ENCODE results near the gene PLEKHA7. TPM values are rescaled to one million over a fixed set of nuclear protein-coding genes. Genes with fewer than 3 reads are reported as not detected.

The PLEKHA7 gene
- total and polyA plus RNA-seq, 2 donors from 2014 or later: 24.4 to 65.7 TPM

- no peak for TF ChIP-seq CTCF (IDR thresholded peaks at IDR 0.05; ENCODE audit: borderline replicate concordance, extremely low read depth, insufficient read depth)
- intact Hi-C loops (cut with DNase I): no loop called here
- no peak for FAIRE-seq
- no peak for DNase-seq
- no peaks in the 10 kb centered on the region for H3K9me3 ChIP-seq (ENCODE audit: control insufficient read depth in 2 of 3, insufficient read depth in 1 of 3, low read length in 3 of 3)
- peak overlapping the region in 1 of 2 donors; percentile 36 for H3K27ac ChIP-seq (ENCODE audit: low read depth in 2 of 2, low read length in 2 of 2)
- H3K4me3 ChIP-seq (ENCODE audit: low read length in 3 of 3): no peak overlapping the region
- H3K36me3 ChIP-seq (ENCODE audit: control insufficient read depth in 2 of 3, insufficient read depth in 3 of 3, low read length in 3 of 3): peaks cover 0 to 57% (median 11%) of the 10 kb centered on the region in 3 donors
- H3K9ac ChIP-seq (ENCODE audit: low read length in 3 of 3): no peak overlapping the region
- H3K4me1 ChIP-seq (ENCODE audit: control insufficient read depth in 2 of 3, insufficient read depth in 2 of 3, low read depth in 1 of 3, low read length in 3 of 3): peaks cover 0 to 13% (median 0%) of the 10 kb centered on the region in 3 donors
- H3K27me3 ChIP-seq (ENCODE audit: control insufficient read depth, insufficient read depth, low read length): no peaks in the 10 kb centered on the region
Measured at GRCh38 chr11:16812274-16812673, 201.9 kb downstream of the PLEKHA7 start.

GRCh38 chr11:16811136-16812020 lies 202.8 kb downstream of the PLEKHA7 start:
- no peak for TF ChIP-seq CTCF (IDR thresholded peaks at IDR 0.05; ENCODE audit: borderline replicate concordance, extremely low read depth, insufficient read depth)
- DNase-seq: no peak
- peaks cover 0 to 52% (median 11%) of the 10 kb centered on the region in 3 donors for H3K36me3 ChIP-seq (ENCODE audit: control insufficient read depth in 2 of 3, insufficient read depth in 3 of 3, low read length in 3 of 3)

GRCh38 chr11:16809886-16810668 lies 204.1 kb downstream of the PLEKHA7 start:
- Histone ChIP-seq H3K4me1 (ENCODE audit: control insufficient read depth in 2 of 3, insufficient read depth in 2 of 3, low read depth in 1 of 3, low read length in 3 of 3) (peaks cover 0 to 15% (median 0%) of the 10 kb centered on the region in 3 donors), H3K36me3 (ENCODE audit: control insufficient read depth in 2 of 3, insufficient read depth in 3 of 3, low read length in 3 of 3) (peaks cover 0 to 45% (median 8%) of the 10 kb centered on the region in 3 donors), H3K9me3 (ENCODE audit: control insufficient read depth in 2 of 3, insufficient read depth in 1 of 3, low read length in 3 of 3) (no peaks in the 10 kb centered on the region), H3K9ac (ENCODE audit: low read length in 3 of 3) (no peak overlapping the region), H3K4me3 (ENCODE audit: low read length in 3 of 3) (no peak overlapping the region), H3K27me3 (ENCODE audit: control insufficient read depth, insufficient read depth, low read length) (no peaks in the 10 kb centered on the region), H3K27ac (ENCODE audit: low read depth in 2 of 2, low read length in 2 of 2) (no peak overlapping the region)
- TF ChIP-seq CTCF (IDR thresholded peaks at IDR 0.05; ENCODE audit: borderline replicate concordance, extremely low read depth, insufficient read depth): no peak
- intact Hi-C loops (cut with DNase I): no loop called here
- DNase-seq (no peak), FAIRE-seq (no peak)

More at GRCh38 chr11:16811136-16812020, 202.8 kb downstream of the PLEKHA7 start:
- Histone ChIP-seq H3K4me3 (ENCODE audit: low read length in 3 of 3) (no peak overlapping the region), H3K27ac (ENCODE audit: low read depth in 2 of 2, low read length in 2 of 2) (no peak overlapping the region), H3K27me3 (ENCODE audit: control insufficient read depth, insufficient read depth, low read length) (no peaks in the 10 kb centered on the region), H3K9ac (ENCODE audit: low read length in 3 of 3) (no peak overlapping the region), H3K4me1 (ENCODE audit: control insufficient read depth in 2 of 3, insufficient read depth in 2 of 3, low read depth in 1 of 3, low read length in 3 of 3) (peaks cover 0 to 15% (median 0%) of the 10 kb centered on the region in 3 donors), H3K9me3 (ENCODE audit: control insufficient read depth in 2 of 3, insufficient read depth in 1 of 3, low read length in 3 of 3) (no peaks in the 10 kb centered on the region)
- FAIRE-seq: no peak
- intact Hi-C loops (cut with DNase I): no loop called here
